WI38 (cell line): ENCODE data around the gene SORBS2.

Source experiments
- H3K4me3 ChIP-seq: 2 replicates; pipeline ENCODE4 v1.5.1; 2011; ENCODE audit warnings: low read depth, mild to moderate bottlenecking, control low read depth, low read length
- TF ChIP-seq, protein P1 (sequence below): IDR thresholded peaks from 2 replicates; pipeline ENCODE4 v1.5.1; 2012; ENCODE audit warnings: low read depth, mild to moderate bottlenecking, control low read depth, low read length

SORBS2 gene

DNA sequence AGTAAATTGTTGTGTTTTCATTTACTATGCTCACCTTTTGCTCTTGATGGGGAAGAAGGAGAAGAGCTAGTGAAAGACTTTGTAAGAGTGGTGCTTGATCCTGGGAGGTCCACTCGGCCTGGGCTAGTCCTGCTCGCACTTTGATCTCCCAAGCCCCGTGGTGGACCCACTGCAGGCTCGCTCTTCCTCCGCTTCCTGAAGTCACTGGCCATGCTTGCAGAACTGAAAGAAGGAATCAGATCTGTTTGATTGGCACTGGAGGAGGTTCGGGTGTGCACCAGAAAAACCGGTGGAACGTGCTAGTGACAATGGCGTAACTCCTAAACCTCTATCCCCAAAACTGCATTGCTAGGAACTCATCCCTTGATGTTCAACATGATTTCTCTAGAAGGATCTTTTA, 185.2 kb downstream of the SORBS2 start:
- TF ChIP-seq, protein P1, sequence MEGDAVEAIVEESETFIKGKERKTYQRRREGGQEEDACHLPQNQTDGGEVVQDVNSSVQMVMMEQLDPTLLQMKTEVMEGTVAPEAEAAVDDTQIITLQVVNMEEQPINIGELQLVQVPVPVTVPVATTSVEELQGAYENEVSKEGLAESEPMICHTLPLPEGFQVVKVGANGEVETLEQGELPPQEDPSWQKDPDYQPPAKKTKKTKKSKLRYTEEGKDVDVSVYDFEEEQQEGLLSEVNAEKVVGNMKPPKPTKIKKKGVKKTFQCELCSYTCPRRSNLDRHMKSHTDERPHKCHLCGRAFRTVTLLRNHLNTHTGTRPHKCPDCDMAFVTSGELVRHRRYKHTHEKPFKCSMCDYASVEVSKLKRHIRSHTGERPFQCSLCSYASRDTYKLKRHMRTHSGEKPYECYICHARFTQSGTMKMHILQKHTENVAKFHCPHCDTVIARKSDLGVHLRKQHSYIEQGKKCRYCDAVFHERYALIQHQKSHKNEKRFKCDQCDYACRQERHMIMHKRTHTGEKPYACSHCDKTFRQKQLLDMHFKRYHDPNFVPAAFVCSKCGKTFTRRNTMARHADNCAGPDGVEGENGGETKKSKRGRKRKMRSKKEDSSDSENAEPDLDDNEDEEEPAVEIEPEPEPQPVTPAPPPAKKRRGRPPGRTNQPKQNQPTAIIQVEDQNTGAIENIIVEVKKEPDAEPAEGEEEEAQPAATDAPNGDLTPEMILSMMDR, result no peak
- H3K4me3 ChIP-seq, result no peak overlapping the region

DNA sequence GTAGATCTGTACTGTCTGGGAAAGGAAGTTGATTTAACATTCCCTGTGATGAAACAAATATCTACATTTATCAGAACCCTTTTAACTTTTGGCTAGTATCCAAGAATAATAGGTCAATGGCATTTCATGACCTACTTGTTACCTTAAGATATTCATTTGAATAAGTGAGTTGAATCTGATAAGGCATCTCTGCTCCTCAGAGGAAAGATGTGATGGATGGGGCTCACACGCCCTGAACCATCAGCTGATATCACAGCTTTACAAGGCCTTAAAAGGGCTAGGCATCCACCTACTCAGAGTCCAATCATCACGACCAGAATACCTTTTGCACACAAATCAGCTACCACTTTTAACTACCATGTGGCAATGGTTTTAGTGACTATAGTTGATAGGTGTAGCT, 186.5 kb downstream of the SORBS2 start:
- no peak overlapping the region for H3K4me3 ChIP-seq
- TF ChIP-seq, protein P1, result no peak

DNA sequence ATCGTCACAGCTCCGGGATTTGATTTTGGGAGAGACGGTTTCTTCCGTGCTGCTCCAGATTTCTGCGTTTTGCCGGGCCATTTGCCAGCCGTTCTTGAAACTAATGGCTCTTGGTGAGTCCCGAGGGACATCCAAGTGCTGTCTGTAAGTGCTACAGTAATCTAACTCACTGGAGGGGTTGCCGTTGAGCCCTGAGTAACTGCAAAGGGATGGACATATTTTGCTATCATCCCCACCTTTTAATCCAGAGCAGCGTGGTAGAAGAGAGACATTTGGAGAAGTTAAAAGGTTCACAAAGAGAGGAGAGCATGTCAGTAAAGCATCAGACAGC, 187.8 kb downstream of the SORBS2 start:
- no peak overlapping the region for H3K4me3 ChIP-seq
- TF ChIP-seq, protein P1, result no peak

DNA sequence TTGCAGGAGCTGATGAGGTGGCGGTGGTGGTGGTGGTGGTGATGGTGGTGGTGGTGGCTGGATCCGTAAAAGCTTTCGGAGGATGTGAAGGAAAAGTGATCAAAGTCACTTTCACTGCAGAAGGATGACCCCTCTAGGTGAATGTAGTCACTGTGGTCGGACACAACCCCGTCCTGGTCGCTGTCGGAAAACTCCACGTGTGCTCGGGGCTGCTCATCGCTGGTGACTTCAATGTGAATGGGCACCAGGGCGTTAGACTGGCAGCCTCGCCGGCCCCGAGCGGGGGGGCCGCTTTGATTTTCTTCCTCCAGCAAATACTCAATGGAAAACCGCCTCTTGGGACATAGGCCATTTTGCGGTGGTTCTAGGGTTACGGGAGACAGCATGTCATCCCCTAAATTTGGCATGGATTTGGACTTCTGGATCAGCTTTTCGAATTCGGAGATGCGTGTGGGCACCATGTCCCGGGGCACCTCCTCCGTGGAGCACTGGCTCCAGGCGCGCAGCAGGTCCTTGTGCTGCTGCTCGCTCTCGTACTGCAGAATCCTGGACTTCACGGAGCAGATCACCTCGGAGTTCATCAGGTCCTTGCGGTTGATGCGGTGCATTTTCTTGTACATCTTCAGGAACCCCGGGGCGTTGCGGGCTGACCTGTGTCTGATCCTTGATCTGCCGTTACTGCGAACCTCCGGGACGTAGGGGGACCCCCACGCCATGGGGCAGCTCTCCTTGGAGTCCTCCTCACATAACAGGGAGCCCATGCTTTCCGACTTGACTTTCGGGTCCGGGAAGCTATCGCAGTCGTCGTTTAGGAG, 188.3 kb downstream of the SORBS2 start:
- H3K4me3 ChIP-seq, result no peak overlapping the region

DNA sequence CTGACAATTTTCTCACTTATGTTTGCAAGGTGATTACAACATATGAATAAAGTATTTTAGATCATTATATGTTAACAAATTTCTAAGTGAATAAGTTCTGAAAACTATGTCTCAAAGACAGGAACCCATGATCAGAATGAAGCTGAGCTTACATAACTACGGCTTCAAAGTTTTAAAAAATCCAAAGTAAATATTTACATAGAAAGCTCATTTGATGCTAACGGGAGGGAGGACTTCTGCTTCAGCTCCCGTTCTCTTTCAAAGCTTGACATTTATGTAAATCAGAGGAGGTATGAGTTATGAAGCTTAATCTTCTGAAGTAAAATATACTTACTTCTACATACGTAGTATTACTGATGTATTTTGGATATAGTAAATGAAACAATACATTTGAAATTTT, 203.8 kb downstream of the SORBS2 start:
- no peak overlapping the region for H3K4me3 ChIP-seq
- TF ChIP-seq, protein P1, result no peak

More for the DNA sequence above, 188.3 kb downstream of the SORBS2 start:
- TF ChIP-seq, protein P1, result no peak

DNA sequence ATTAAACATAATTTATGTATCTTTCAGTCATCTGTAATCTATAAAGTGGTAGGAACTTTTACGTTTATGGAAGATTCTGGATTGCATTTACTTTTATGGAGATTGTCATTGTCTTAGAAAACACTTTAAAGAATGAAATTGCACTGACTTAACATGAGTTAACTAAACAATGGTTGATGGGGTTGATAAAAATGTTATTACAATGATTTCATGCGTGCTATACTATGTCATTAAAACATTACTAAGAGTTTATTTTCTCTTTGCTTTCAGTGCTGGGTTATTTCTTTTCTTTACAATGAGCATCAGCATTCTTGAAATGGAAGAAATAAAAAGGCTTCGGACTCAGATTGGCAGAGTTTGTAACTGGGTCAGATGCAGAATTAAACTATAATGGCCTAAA, 209.6 kb downstream of the SORBS2 start:
- TF ChIP-seq, protein P1, result no peak

DNA sequence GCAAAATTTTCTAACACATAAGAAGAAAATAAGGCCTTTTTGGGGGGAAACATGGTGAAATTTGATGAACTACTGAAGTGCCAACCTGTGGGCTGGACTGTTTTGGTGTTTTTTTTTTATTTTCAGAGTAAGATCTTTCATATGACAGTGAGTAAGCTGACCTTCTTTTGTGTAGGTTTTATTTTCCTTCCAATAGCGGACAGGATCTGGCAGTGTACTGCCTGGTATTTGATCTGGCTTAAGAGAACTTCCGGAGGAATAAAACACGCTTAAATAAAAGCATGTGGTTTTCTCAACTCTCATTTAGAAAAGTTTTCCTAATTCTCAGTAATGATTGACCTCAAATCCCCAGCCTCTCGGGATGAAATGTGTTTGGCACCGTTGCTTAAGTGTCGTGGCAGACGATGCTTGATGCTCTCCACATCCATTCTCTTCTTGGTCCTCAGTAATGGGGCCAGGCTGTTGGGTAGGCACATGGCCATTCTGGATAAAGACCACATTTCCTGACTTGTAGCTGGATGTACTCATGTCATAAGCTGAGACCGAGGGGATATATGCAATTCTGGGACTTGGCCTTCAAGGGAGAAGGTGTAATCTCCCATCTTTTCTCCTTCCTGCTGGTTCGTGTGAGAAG, 211.1 kb downstream of the SORBS2 start:
- TF ChIP-seq, protein P1, result no peak
- H3K4me3 ChIP-seq, result no peak overlapping the region

More for the DNA sequence above, 209.6 kb downstream of the SORBS2 start:
- no peak overlapping the region for H3K4me3 ChIP-seq
